GM19351 (cell line): ENCODE measurements around the gene GARRE1.

Experiments used
- ATAC-seq: cut with Tn5 transposase; IDR thresholded peaks from one replicate; pipeline ENCODE4 v1.9.1; 2021; ENCODE audit warnings: mild to moderate bottlenecking, moderate library complexity; ENCODE audit not compliant: unreplicated experiment

The GARRE1 gene

GRCh38 chr19:34284505-34284904, 30.2 kb downstream of the GARRE1 start:
- no peak for ATAC-seq

- no peak for ATAC-seq
Measured at GRCh38 chr19:34287662-34288140, 33.3 kb downstream of the GARRE1 start.

- ATAC-seq: no peak
Measured at GRCh38 chr19:34288381-34288780, 34.0 kb downstream of the GARRE1 start.

GRCh38 chr19:34291235-34291634, 36.9 kb downstream of the GARRE1 start:
- ATAC-seq: no peak

GRCh38 chr19:34295103-34295502, 40.7 kb downstream of the GARRE1 start:
- no peak for ATAC-seq

GRCh38 chr19:34298891-34299520, 44.7 kb downstream of the GARRE1 start:
- ATAC-seq: no peak

GRCh38 chr19:34299576-34299975, 45.2 kb downstream of the GARRE1 start:
- ATAC-seq: no peak

GRCh38 chr19:34300380-34300779, 46.0 kb downstream of the GARRE1 start:
- ATAC-seq: no peak

- no peak for ATAC-seq
Measured at GRCh38 chr19:34300962-34301361, 46.6 kb downstream of the GARRE1 start.
